ENCODE data around the gene COX6A2.

- TF ChIP-seq POLR2A (IDR thresholded peaks at IDR 0.05) (no peak), CTCF (IDR thresholded peaks at IDR 0.05) (no peak)
Observed at GRCh38 chr16:31461201-31461920, 33.2 kb upstream of the COX6A2 start.

Measured in adrenal gland (tissue), 5 donors.